GM04503 (cell line): ENCODE measurements around the gene NGF.

Source experiments
- DNase-seq: peaks from one replicate; pipeline ENCODE4 v3.0.0-alpha.2; 2012; ENCODE audit warnings: low read depth

NGF gene

DNA sequence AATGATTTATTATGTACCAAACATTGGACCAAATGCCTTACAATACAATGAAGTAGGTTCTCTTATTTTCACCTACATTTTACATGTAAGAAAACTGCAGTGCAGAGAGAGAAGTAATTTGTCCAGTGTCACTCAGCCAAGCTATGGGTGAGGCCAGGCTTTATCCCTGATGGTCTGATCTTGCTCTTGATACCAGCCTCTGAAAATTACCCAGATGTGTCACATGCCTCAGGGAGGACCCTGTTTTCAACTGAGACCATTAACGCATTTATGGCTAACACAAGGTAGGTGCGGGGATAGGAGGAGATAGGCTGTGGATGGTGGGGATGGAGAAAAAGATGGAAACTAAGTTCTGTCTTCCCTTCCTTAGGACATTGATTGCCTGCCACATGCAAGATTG is 56.9 kb downstream of the NGF start:
- DNase-seq, result no peak

DNA sequence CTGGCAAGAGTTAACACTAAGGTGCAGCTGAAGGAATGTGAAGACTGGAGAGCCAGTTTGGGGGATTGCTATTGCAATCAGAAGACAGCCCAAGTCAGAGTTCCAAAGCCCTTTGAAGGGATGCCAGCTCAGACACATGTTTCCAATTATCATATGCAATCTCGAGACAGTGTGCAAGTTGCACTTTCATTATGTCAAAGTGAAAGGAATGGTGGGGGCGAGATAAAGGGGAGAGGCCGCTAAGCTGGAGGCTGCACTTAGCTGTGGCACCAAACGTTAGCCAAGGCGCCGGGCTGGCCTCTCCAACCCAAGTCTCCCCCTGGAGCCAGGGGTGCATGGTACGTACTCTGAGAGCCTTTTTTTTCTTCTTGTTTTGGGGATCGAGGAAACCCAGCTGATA is 58.0 kb downstream of the NGF start:
- DNase-seq, result peak; percentile 71

DNA sequence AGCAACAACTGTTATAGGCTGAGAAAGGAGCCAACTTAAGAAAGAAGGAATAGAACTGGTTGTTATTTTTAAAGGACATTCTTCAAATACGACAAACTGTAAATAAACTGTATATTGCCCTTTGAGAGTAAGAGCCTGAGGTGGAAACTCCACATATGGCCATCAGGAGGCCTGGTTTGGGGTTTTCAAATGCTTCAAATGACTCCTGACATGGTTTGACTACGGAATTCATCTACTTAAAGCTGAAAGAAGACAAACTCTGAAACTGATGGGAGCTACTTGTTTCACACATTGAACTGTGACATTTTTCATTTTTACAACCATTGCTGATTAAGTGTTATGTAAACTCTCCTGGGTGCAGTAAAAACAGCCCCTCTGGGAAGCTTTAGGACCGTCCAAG is 59.8 kb downstream of the NGF start:
- no peak for DNase-seq

DNA sequence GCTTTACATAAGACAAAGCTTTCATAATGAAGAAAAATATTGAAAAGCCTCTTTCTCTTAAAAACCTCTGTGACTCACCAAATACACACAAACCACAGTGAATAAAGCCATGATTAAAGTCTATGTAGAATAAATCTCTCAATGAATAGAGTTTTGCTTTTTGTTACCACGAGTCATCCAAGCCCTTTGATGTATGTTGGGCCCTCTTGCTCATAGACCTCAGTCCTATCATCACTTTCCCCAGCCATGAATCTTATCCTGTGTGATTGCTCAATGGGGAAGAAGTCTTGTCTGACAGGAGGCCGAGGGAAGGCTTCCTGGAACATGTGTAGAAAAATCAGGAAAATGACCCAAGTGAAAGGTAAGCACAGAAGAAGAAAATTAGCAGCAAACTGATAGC is 60.8 kb downstream of the NGF start:
- peak; percentile 85 for DNase-seq

DNA sequence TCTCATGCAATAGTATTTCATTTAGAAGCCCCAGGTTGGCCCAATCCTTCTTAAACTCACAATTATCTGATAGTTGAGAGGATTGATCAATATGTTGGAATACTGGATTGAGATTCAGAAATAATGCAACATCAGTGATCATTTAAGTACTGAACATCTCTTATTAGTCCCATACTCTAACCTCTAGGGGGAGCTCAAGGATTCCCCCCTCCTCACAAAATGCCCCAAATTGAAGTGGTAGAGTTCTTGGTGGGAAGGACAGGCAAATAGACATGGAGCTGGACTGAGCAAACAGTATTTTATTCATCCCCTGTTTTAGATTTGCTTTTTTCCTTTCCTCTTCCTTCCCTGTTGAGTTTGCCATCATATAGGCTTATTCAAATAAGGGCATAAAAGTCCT is 62.8 kb downstream of the NGF start:
- no peak for DNase-seq

DNA sequence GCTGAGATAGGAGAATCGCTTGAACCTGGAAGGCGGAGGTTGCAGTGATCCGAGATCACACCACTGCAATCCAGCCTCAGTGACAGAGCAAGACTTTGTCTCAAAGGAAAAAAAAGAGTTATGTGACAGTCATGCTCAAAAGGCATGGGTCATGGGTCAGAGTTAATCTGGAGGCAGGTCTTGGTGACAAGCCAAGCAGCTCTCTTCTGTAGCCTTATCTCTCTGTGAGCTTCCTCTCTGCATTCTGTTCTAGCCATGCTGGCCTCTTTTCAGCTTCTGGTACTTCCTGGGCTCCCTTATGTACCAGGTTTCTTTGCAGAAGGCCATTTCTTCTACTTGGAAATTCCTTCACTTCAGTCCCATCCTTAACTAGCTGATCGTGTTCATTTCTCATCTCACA is 63.6 kb downstream of the NGF start:
- DNase-seq, result no peak

DNA sequence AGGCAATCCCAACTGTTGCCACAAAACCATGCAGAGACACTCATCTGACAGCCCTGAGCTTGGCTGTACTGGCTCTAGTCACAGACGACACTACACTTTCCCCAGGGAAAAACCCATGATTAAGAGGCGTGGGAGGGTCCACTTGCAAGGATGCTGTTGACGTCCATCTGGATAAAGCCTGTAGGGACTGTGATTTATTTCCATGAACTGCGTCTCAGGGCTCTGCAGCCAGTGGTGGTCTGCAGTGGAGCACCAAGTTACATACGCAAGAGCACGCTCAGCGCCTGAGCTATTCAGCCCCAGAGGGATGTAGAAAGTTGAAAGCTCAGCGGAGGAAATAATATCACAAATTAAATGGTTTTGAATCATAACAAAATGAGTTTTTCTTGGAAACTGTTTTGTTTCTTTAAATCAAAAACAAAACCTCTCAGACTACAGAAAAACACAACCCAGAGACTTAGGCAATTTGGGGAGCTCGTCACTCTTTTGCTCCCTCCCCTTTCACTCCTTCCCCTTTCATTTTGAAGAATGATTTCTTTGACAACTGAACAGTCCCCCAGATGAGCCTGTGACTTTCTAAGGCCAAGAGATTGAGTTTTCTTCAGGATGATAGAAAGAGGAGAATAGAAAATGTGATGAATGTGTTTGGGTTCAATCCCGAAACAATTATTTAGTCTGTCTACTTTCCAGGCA is 71.2 kb downstream of the NGF start:
- DNase-seq, result no peak

DNA sequence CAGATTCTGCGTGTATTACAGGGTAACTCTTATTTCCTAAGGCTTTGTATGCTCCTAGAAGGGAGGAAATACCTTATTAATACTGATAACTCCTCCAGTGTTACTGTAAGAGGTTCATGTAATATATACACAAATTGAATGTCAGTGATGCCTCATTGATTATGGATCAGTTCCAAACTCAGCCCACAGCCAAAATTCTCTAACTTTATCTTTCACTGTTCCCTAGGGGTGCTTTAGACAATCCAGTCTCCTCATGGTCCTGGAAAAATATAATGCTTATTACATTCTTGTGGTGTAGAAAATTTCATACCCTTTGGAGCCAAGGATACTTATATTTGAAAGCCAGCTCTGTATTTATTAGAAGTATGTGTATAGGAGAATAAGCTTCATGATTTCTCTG is 73.0 kb downstream of the NGF start:
- DNase-seq, result no peak

DNA sequence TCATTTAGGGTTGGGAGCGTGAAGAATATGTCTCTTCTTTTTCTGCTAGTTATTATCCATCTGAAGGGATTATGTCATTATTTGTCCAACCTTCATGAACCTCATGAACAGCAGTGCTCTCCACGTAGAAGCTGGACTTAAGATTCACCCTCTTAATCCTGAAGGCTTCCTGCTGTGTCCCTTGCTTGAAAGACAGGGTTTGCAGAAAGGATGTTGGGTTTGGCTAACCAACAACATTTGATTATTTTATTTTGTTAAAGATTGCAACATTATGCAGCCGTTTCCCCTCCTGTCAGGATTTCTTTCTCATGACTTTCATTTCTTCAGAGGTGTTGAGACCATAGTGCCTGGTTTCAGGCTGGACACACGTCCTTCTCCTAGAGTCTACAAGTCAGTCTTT is 75.2 kb downstream of the NGF start:
- no peak for DNase-seq

DNA sequence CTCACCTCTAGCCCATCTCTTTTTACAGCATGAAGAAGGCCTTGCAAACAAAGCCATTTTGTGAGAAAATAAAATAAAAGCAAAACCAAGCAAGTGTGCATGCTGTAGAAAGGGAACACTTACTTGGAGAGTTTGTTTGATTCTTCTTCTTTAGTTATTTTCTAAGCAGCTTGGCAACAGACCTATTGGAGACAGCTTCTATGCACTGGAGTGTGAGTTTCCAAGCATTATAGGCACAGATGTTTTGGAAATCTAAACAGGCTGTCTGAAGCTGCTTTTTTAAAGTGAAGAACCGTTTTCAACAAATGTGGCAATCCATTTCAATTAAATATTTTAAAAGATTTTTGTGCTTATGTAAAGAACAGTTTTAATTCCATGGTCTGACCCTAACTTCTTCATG is 76.6 kb downstream of the NGF start:
- no peak for DNase-seq

DNA sequence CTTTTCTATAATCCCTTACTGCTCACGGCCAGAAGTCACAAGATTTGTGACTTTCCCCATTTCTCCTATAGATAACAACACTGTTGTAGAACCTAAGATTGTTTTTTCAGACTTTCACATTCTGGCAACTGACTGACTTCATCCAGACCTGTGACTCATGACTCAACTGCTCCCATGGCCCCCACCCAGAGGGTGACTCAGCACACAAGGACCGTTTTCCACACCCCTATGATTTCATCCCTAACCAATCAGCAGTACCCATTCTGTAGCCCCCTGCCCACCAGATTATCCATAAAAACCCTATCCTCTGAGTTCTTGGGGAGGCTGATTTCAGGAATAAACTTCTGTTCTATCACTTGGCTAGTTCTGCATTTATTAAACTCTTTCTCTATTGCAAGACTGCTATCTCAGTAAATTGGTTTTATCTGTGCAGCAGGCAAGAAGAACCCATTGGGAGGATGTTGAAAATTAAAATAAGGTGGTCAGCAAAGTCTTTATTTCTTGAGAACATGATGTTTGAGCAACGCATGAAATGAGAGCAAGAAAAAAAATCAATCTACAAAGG is 79.7 kb downstream of the NGF start:
- DNase-seq, result no peak

DNA sequence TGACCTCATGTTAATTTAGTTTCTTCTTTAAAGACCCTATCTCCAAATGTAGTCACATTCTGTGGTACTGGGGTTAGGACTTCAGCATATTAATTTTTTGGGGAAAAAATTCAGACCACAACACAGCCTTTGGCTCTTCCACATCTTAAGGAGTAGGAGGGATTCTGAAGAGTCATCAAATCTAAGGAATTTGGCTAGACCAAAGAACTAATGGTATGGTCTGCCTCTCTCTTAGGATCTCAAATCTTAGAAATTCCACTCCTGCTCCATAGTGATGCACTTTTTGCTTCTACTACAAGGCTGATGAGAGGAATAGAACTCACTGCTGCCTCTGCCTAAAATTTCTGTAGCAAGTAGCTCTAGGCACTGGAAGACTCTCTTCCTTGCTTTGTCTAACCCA is 80.5 kb downstream of the NGF start:
- DNase-seq, result no peak

DNA sequence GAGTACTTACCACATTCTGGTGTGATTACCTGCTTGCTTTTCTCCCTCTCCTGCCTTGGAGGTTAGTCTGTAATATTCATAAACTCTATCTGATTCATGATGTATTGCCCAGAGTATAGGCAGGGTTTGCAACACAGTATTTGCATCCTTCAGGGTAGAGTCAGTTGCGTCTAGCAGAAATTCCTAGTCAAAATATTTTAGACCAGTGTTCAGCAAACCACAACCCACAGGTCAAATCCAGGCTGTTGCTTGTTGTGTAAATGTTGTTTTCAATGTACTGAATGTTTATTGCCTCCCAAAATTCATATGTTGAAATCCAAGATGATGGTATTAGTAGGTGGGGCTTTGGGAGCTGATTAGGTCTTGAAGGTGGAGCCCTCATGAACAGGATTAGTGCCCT is 82.9 kb downstream of the NGF start:
- peak; percentile 70 for DNase-seq

DNA sequence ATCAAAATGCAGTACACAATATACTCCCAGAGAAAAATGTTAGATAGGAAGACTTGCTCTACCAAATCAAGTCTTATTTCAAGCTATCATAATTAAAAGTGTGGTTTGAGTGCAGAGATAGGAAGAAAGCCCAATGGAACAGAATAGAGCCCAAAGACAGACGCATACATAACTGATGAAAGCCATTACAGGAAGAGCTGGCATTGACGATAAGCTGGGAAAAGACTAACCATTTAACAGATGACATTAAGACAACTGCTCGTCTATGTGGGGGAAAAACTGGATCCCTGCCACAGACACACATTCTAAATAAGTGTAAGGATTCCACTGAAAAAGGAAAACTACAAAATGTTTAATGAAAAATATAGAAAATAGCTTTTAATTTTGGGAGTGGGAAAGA is 85.5 kb downstream of the NGF start:
- DNase-seq, result no peak

DNA sequence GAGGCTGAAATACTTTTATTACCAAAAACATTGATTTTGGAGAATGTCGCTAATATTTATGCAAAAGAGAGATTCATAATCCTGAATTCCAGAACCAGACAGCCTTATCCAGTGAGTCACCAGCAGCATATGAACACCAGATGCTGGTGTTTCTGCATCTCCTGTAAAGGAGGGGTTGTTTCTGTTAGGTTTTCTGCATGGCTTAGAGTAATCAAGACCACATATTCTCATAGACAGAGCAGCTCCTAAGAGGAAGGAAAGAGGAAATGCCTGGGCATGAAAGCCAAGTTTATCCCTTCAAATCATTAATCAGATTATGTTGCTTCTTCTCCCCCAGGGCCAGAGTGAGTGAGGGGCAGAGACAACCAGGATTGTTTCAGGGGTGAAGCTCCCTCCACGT is 86.2 kb downstream of the NGF start:
- peak; percentile 88 for DNase-seq

DNA sequence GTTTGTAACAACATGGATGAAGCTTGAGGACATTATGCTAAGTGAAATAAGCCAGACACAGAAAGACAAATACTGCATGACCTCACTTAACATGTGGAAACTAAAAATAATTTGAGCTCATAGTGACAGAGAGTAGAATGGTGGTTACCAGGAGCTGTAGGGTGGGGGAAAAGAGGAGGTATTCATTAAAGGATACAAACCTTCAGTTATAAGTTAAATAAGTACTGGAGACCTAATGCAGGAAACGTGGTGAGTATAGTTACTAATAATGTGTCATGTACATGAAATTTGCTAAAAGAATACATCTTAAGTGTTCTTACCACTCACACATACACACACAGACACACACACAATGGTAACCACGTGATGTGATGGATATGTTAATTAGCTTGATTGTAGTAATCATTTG is 86.7 kb downstream of the NGF start:
- DNase-seq, result no peak

DNA sequence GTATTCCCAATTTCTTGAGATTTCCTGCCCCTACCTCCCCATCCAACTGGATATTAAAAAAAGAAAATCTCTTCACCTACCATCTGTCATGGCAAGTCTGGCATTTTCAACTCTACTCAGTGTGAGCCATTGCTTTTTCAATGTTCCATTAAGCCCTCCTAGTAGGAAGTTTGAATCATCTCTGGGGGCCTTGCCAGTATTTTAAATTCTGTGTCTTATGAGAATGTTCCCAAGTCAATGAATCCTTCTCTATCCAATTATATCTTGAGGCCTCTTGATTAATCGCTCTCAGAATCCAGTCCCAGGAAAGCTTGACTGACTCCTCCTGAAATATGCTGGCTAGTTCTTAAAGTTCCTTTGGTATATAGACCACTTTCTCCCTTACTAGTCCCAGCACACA is 91.5 kb downstream of the NGF start:
- DNase-seq, result no peak

DNA sequence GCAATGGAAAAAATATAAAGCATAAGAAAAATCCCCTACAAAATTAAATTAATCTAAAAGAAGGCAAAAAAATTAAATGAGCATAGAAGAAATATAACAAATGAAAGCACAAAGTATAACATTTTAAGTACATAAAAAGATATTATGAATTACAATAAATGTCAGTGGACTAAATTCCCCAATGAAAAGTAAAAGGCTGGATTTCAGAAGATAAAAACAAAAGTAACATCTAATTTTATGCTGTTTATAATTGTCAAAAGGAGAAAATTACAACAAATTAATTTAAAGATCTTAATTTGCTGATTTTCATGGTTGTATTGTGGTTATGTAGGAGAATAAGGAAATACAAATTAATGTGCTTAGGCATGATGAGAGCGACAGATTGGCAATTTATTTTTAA is 92.8 kb downstream of the NGF start:
- DNase-seq, result no peak

DNA sequence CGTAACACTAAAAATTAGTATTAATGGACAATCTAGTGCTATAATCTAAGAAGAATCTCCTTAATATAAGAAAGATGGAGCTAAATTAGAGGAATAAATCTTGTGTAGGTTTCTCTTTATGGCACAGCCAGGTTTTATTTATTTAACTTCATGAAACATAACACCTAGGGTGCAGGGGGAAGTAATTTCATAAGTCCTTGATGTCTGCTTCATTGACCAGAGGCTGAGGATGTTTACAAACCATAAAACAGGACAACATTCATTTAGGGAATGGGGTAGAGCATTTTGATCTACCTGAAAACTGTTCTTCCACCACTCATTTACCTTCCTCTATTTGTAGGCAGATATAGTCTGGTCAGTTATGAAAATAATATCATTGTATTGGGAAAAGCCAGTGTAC is 95.5 kb downstream of the NGF start:
- no peak for DNase-seq

DNA sequence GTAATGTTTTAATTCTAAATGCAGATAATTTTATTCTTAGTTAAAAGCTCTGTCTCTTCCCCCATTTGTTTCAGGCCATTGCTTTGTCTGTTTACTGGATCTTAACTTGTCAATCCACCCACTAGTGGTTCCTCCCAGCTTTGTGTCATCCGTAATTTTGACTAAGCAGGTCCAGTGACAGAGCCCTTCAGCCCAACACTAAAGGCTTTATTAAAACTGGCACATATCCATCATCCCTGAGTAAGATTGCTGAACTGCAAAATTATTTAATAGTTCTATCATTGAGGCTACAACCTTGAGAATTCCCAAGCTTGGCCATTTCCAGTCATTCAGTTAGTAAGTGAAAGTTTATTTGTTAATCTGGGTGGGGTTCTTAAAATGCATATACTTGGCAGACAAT is 96.7 kb downstream of the NGF start:
- DNase-seq, result no peak

DNA sequence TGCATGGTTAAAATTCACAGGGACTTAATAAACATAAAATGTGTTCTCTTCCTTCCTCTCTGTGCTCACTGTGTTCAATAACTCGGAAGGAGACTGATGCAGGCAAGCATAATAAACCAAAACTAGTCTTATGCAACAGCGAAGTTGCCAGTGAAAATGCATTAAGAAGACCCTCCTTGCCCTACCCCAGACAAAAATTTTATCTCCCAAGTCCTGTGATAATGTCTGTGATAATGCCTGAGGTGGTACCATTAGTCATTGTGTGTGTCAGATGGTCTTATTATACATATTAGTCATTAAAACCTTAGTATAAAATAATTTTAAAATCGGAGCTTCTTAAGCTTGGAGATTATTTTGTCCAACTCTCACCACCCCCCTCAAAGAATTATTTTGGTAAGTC is 97.8 kb downstream of the NGF start:
- DNase-seq, result no peak

DNA sequence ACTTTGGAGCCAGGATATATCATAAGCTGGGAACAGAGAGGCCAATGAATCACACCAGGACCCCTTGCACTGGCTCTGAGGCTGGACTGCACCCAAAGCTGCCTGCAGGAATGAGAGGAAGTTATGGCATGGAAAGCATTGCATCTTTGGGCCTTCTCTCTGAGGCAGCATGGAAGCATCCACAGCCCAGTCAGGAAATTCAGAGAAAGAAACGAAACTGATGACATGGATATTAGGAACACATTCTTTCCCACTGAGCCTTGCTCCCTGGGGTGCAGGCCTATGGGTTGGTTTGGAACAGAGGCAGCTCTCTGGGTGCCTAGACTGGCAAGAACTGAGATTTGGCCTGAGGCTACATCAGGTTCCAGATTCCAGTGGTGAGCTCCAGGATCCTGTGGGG is 98.6 kb downstream of the NGF start:
- DNase-seq, result peak; percentile 96

DNA sequence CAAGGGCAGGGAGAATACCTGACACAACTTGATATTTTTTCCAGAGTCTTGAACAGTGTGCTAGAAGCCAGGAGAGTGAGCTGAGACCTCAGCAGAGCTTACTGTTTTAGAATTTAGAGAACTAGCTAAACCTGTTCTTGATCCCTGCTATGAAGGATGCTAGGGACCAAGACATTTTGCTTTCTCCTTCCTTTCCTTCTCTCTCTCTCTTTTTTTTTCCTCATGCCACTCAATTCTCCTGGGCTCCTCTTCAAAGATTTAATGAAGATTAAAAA is 99.0 kb downstream of the NGF start:
- DNase-seq, result no peak

DNA sequence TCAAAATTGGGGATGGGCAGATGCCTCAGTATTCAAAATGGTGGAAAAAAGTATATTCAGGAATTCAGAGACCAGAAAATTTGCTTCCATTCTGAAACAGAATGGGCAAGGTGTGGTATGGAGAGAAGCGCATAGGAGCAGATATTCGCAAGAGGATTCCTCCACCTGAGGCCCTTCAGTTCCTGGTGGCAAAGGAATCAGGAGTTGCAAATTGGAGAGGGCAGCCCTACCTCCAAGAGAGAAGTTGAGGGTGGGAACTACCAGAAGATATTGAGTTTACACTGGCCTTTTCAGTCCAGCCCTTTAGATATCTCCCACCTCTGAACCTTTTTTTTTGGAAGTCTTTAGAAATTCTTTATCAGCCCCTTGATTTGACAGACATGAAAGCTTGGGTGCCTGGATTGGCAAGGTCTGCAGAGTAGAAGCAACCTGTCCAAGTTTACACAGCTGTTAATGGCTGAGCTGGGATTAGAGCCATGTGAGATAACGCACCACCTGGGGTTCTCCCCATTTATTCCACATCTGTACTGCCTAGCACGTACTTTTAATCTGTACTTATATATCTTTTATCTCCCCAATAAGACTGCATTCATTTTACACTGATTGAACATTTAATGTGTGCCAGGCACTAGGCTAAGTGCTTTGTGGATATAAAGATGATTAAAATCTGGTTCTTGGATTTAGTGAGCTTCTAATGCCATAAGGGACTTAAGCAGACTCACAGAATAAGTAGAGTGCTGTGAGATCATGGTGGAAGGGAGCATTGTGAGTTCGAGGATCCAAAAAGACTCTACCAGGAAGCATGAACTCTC is 99.5 kb downstream of the NGF start:
- DNase-seq, result no peak
